ENCODE measurements around the gene APOBEC4.
A peak's percentile ranks its signal among the peaks of the same experiment; 100 is the strongest.
"Not testable (repeated sequence)": the region's sequence is repeated elsewhere in the genome, so short reads cannot be mapped to it uniquely, and the experiment has no call there.

The APOBEC4 gene

GRCh38 chr1:183652547-183653461, at the start of gene APOBEC4:
Gene APOBEC4, minus strand, starts transcription at chr1:183653316. Its CDS starts 4,535 bp downstream, at chr1:183648781.
- no peak for DNase-seq (ENCODE audit: low read depth)
- H3K4me3 ChIP-seq (ENCODE audit: low read depth, low read length) = no peak within 1 kb of the TSS

- H3K4me3 ChIP-seq (ENCODE audit: low read depth, low read length) = no peak overlapping the region
- no peak for DNase-seq (ENCODE audit: low read depth)
Measured at GRCh38 chr1:183702813-183703198, 49.7 kb upstream of the APOBEC4 start.

- DNase-seq (ENCODE audit: low read depth) = no peak
Measured at GRCh38 chr1:183702087-183702812, 49.1 kb upstream of the APOBEC4 start.

GRCh38 chr1:183699616-183700160, 46.6 kb upstream of the APOBEC4 start:
- DNase-seq (ENCODE audit: low read depth) = no peak
- no peak overlapping the region for H3K4me3 ChIP-seq (ENCODE audit: low read depth, low read length)

More at GRCh38 chr1:183702087-183702812, 49.1 kb upstream of the APOBEC4 start:
- no peak overlapping the region for H3K4me3 ChIP-seq (ENCODE audit: low read depth, low read length)

- H3K4me3 ChIP-seq (ENCODE audit: low read depth, low read length) = no peak overlapping the region
- DNase-seq (ENCODE audit: low read depth) = no peak
Measured at GRCh38 chr1:183697814-183698590, 44.9 kb upstream of the APOBEC4 start.

- no peak overlapping the region for H3K4me3 ChIP-seq (ENCODE audit: low read depth, low read length)
- no peak for DNase-seq (ENCODE audit: low read depth)
Measured at GRCh38 chr1:183696981-183697380, 43.9 kb upstream of the APOBEC4 start.

- H3K4me3 ChIP-seq (ENCODE audit: low read depth, low read length) = no peak overlapping the region
- no peak for DNase-seq (ENCODE audit: low read depth)
Measured at GRCh38 chr1:183694755-183695154, 41.6 kb upstream of the APOBEC4 start.

GRCh38 chr1:183694066-183694465, 41.0 kb upstream of the APOBEC4 start:
- DNase-seq (ENCODE audit: low read depth) = no peak
- H3K4me3 ChIP-seq (ENCODE audit: low read depth, low read length) = no peak overlapping the region

GRCh38 chr1:183693521-183693920, 40.4 kb upstream of the APOBEC4 start:
- H3K4me3 ChIP-seq (ENCODE audit: low read depth, low read length) = no peak overlapping the region
- DNase-seq (ENCODE audit: low read depth) = no peak

- no peak overlapping the region for H3K4me3 ChIP-seq (ENCODE audit: low read depth, low read length)
- DNase-seq (ENCODE audit: low read depth) = no peak
Measured at GRCh38 chr1:183689762-183690204, 36.7 kb upstream of the APOBEC4 start.

GRCh38 chr1:183688341-183689060, 35.4 kb upstream of the APOBEC4 start:
- DNase-seq (ENCODE audit: low read depth) = no peak
- H3K4me3 ChIP-seq (ENCODE audit: low read depth, low read length) = no peak overlapping the region

GRCh38 chr1:183687546-183688304, 34.6 kb upstream of the APOBEC4 start:
- no peak for DNase-seq (ENCODE audit: low read depth)
- no peak overlapping the region for H3K4me3 ChIP-seq (ENCODE audit: low read depth, low read length)

GRCh38 chr1:183686229-183686628, 33.1 kb upstream of the APOBEC4 start:
- DNase-seq (ENCODE audit: low read depth) = no peak
- H3K4me3 ChIP-seq (ENCODE audit: low read depth, low read length) = no peak overlapping the region

GRCh38 chr1:183685112-183685713, 32.1 kb upstream of the APOBEC4 start:
- H3K4me3 ChIP-seq (ENCODE audit: low read depth, low read length) = no peak overlapping the region
- no peak for DNase-seq (ENCODE audit: low read depth)

- not testable (repeated sequence) for DNase-seq (ENCODE audit: low read depth); H3K4me3 ChIP-seq (ENCODE audit: low read depth, low read length)
Measured at GRCh38 chr1:183679363-183679762, 26.2 kb upstream of the APOBEC4 start.

- no peak overlapping the region for H3K4me3 ChIP-seq (ENCODE audit: low read depth, low read length)
- no peak for DNase-seq (ENCODE audit: low read depth)
Measured at GRCh38 chr1:183678819-183679218, 25.7 kb upstream of the APOBEC4 start.

GRCh38 chr1:183676586-183677189, 23.6 kb upstream of the APOBEC4 start:
- peak; percentile 43 for DNase-seq (ENCODE audit: low read depth)
- no peak overlapping the region for H3K4me3 ChIP-seq (ENCODE audit: low read depth, low read length)
